Ovary (tissue), 3 donors: ENCODE measurements around the gene DOK1.

Experiments used
- EP300 ChIP-seq: sonication (generic); formaldehyde crosslinking; IDR thresholded peaks from one replicate; pipeline ENCODE4 v1.6.1; 2017; ENCODE audit warnings: antibody characterized with exemption
- POLR2A ChIP-seq: fragments of 450-650 bp; IDR thresholded peaks from one replicate; pipeline ENCODE4 v1.6.1; 2017; ENCODE audit warnings: antibody characterized with exemption, mild to moderate bottlenecking, moderate library complexity
- TF ChIP-seq, protein P1 (sequence below), 3 donors: fragments of 450-650 bp in 2 of 3; fragments of 200-600 bp in 1 of 3; IDR thresholded peaks; one replicate each; pipeline versions ENCODE4 v1.5.1 to v1.8.0; 2016 to 2022; ENCODE audit warnings: antibody characterized with exemption in 3 of 3, mild to moderate bottlenecking in 1 of 3
- donor health status: DM: no; HTN: no; CAD: no.

- TF ChIP-seq, protein P1, sequence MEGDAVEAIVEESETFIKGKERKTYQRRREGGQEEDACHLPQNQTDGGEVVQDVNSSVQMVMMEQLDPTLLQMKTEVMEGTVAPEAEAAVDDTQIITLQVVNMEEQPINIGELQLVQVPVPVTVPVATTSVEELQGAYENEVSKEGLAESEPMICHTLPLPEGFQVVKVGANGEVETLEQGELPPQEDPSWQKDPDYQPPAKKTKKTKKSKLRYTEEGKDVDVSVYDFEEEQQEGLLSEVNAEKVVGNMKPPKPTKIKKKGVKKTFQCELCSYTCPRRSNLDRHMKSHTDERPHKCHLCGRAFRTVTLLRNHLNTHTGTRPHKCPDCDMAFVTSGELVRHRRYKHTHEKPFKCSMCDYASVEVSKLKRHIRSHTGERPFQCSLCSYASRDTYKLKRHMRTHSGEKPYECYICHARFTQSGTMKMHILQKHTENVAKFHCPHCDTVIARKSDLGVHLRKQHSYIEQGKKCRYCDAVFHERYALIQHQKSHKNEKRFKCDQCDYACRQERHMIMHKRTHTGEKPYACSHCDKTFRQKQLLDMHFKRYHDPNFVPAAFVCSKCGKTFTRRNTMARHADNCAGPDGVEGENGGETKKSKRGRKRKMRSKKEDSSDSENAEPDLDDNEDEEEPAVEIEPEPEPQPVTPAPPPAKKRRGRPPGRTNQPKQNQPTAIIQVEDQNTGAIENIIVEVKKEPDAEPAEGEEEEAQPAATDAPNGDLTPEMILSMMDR (IDR thresholded peaks at IDR 0.05) = no peak
- no peak for TF ChIP-seq EP300
- TF ChIP-seq POLR2A = no peak
These were observed 25.7 kb upstream of the DOK1 start for GRCh38 chr2:74528600-74529356.
